Measurements from ENCODE around the gene PTPRO. TPM values are rescaled to one million over a fixed set of nuclear protein-coding genes. Genes with fewer than 3 reads are reported as not detected.

Gene PTPRO
- total RNA-seq, result 0.22 and 0.26 TPM in 2 replicates

DNA sequence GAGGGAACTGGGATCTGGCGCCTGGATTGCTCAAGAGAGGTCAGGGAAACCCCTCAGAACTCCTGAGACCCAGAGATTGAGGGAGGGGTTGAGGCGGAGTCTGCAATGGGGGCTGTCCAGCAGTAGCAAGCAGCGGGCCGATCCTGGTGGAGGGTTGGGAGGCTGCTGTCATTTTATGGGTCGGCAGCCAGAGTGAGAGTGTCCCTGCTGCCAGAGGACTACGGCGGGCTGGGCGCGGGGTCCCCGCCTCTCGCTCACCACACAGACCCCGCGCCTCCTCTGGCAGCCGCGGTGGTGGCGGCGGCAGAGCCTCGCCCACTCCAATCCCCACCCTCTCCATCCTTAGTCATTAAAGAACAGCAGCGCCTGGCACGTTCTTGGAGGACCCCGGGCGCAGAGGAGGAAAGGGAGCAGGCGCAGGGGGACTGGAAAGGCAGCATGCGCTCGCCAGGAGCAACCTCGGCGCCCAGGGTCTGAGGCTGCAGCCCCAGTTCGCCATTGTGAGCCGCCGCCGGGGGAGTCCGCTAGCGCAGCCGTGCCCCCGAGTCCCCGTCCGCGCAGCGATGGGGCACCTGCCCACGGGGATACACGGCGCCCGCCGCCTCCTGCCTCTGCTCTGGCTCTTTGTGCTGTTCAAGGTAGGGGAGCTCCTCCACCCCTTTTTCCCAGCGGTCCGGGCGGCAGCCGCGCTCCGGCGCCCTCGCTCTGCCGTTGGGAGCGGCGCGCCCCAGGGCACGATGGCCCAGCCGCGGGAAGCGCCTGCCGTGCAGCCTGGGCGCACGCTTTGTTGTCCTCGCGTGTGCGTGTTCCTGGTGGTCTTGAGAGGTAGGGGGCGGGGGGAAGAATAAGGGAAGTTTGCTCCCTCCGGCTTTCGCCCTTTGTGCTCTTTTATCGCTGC lies at the start of gene PTPRO:
TSS of gene PTPRO (plus strand) at position 345 of the 898 bp plus-strand sequence.
- H3K4me1 Mint-ChIP-seq (ENCODE audit: low read depth), result no peaks in the 10 kb centered on the region
- DNase-seq (ENCODE audit: low spot score), result no peak
- no peak within 1 kb of the TSS for H3K27ac Mint-ChIP-seq
- H3K27me3 Mint-ChIP-seq (ENCODE audit: insufficient read depth), result peaks cover 25% of the 10 kb centered on the region
- H3K9me3 Mint-ChIP-seq, result no peaks in the 10 kb centered on the region
- no peaks in the 10 kb centered on the region for H3K36me3 Mint-ChIP-seq (ENCODE audit: low read depth)
- intact Hi-C loops (cut with micrococcal nuclease), result no loop called here
- no peak within 1 kb of the TSS for H3K4me3 Mint-ChIP-seq

DNA sequence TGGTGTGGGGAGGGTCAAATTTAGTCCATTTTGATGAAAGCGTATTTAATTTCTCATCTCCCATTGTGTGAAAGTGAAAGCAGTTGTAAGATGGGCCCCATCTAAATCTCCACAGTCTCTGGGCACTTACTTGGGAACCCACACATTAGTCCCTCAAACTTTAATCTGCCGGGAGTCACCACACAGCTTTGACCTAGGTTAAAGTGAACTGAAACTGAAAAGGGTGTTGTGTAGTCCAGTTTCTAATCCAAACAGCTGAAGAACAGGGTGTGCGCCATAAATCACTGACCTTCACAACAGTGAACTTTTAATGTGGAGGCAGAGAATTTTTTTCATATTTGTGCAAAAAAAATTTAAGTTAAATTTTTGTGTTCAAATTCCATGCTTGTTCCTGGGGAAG lies 48.4 kb upstream of the PTPRO start:
- Mint-ChIP-seq H3K27ac (no peak overlapping the region), H3K36me3 (ENCODE audit: low read depth) (no peaks in the 10 kb centered on the region), H3K27me3 (ENCODE audit: insufficient read depth) (peaks cover under 1% of the 10 kb centered on the region), H3K4me1 (ENCODE audit: low read depth) (no peaks in the 10 kb centered on the region), H3K4me3 (no peak overlapping the region), H3K9me3 (no peaks in the 10 kb centered on the region)
- no peak for DNase-seq (ENCODE audit: low spot score)
- intact Hi-C loops (cut with micrococcal nuclease), result no loop called here

- intact Hi-C loops (cut with micrococcal nuclease), result no loop called here
- Mint-ChIP-seq H3K4me1 (ENCODE audit: low read depth) (no peaks in the 10 kb centered on the region), H3K27me3 (ENCODE audit: insufficient read depth) (peaks cover 2% of the 10 kb centered on the region), H3K4me3 (no peak overlapping the region), H3K9me3 (no peaks in the 10 kb centered on the region), H3K36me3 (ENCODE audit: low read depth) (no peaks in the 10 kb centered on the region), H3K27ac (no peak overlapping the region)
- no peak for DNase-seq (ENCODE audit: low spot score)
These were observed 47.7 kb upstream of the PTPRO start for GRCh38 chr12:15274561-15274967.

- H3K36me3 Mint-ChIP-seq (ENCODE audit: low read depth), result no peaks in the 10 kb centered on the region
- intact Hi-C loops (cut with micrococcal nuclease), result loop anchor here (1.0 to 2.0 kb wide), 3 partner anchors 246 to 581 kb away; no protein-coding TSS in a partner anchor
- no peaks in the 10 kb centered on the region for H3K4me1 Mint-ChIP-seq (ENCODE audit: low read depth)
- H3K27ac Mint-ChIP-seq, result no peak overlapping the region
- no peak overlapping the region for H3K4me3 Mint-ChIP-seq
- no peak for DNase-seq (ENCODE audit: low spot score)
- no peaks in the 10 kb centered on the region for H3K9me3 Mint-ChIP-seq
- peaks cover 2% of the 10 kb centered on the region for H3K27me3 Mint-ChIP-seq (ENCODE audit: insufficient read depth)
These were observed 46.1 kb upstream of the PTPRO start for GRCh38 chr12:15276088-15276698.

DNA sequence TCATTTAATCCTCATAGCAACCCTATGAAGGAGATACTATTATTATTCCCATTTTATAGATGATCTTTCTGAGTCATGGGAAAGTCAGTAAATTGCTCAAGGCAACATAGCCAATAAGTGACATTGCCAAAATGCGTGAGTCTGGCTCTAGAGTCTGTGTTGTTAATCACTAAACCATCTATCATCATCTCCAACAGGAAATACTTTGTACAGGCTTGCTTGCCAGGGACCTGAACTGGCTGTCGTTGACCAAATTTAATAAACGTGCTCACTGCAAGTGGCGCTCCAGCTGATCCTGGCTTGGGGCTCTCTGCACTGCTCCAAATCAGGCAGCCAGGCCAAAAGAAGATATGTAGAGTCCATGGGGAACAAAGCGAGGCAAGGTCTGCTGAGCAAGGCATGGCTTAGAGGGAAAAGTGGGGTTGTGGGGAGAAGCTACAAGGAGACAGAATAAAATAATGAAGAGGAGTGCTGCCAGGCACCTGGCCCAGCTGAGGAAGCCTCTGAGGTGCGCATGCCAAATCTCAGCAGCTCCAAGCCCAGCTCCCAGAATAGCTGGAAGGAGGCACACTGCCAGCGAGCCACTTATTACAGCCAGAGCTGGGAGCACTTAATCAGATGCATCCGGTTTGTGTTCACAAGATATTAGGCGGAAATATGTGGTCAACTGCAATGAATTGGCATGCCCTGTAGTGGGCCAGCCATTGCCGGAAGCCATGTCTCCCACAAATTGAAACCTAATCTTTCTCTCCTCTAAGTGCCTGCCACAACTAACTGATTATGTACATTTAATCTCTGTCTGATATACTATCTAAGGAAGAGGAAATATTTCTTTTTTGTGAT lies 43.3 kb upstream of the PTPRO start:
- intact Hi-C loops (cut with micrococcal nuclease), result no loop called here

GRCh38 chr12:15280930-15281329 lies 41.4 kb upstream of the PTPRO start:
- no peaks in the 10 kb centered on the region for H3K4me1 Mint-ChIP-seq (ENCODE audit: low read depth)
- H3K36me3 Mint-ChIP-seq (ENCODE audit: low read depth), result no peaks in the 10 kb centered on the region
- H3K4me3 Mint-ChIP-seq, result no peak overlapping the region
- no peak overlapping the region for H3K27ac Mint-ChIP-seq
- H3K9me3 Mint-ChIP-seq, result no peaks in the 10 kb centered on the region
- peaks cover 2% of the 10 kb centered on the region for H3K27me3 Mint-ChIP-seq (ENCODE audit: insufficient read depth)
- no peak for DNase-seq (ENCODE audit: low spot score)
- intact Hi-C loops (cut with micrococcal nuclease), result no loop called here

More for the DNA sequence above, 43.3 kb upstream of the PTPRO start:
- Mint-ChIP-seq H3K27me3 (ENCODE audit: insufficient read depth) (peaks cover 2% of the 10 kb centered on the region), H3K4me1 (ENCODE audit: low read depth) (no peaks in the 10 kb centered on the region), H3K36me3 (ENCODE audit: low read depth) (no peaks in the 10 kb centered on the region), H3K4me3 (no peak overlapping the region), H3K9me3 (no peaks in the 10 kb centered on the region), H3K27ac (no peak overlapping the region)
- no peak for DNase-seq (ENCODE audit: low spot score)

DNA sequence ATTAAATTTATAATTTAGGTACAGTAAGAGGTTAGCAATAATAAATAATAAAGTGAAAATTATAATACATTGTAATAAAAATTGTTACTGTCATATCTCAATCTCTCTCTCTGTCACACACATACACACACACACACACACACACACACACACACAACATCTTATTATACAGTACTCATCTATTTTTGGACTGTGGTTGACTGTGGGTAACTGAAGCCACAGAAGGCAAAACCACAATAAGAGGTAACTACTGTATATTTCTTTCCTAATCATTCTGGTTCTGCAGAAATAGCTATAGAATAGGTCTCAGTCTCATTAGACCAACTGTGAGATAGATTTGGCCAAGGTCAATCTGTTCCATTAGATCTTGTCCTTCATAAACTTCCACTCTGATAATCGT lies 33.1 kb upstream of the PTPRO start:
- no peaks in the 10 kb centered on the region for H3K9me3 Mint-ChIP-seq

GRCh38 chr12:15293731-15294130 lies 28.6 kb upstream of the PTPRO start:
- Mint-ChIP-seq H3K4me3 (no peak overlapping the region), H3K9me3 (no peaks in the 10 kb centered on the region), H3K27ac (no peak overlapping the region), H3K4me1 (ENCODE audit: low read depth) (no peaks in the 10 kb centered on the region), H3K27me3 (ENCODE audit: insufficient read depth) (peaks cover 10% of the 10 kb centered on the region), H3K36me3 (ENCODE audit: low read depth) (no peaks in the 10 kb centered on the region)
- DNase-seq (ENCODE audit: low spot score), result no peak
- intact Hi-C loops (cut with micrococcal nuclease), result no loop called here

More for the DNA sequence above, 33.1 kb upstream of the PTPRO start:
- Mint-ChIP-seq H3K27ac (no peak overlapping the region), H3K4me3 (no peak overlapping the region), H3K4me1 (ENCODE audit: low read depth) (no peaks in the 10 kb centered on the region), H3K27me3 (ENCODE audit: insufficient read depth) (peaks cover 9% of the 10 kb centered on the region), H3K36me3 (ENCODE audit: low read depth) (no peaks in the 10 kb centered on the region)
- DNase-seq (ENCODE audit: low spot score), result no peak
- intact Hi-C loops (cut with micrococcal nuclease), result no loop called here

DNA sequence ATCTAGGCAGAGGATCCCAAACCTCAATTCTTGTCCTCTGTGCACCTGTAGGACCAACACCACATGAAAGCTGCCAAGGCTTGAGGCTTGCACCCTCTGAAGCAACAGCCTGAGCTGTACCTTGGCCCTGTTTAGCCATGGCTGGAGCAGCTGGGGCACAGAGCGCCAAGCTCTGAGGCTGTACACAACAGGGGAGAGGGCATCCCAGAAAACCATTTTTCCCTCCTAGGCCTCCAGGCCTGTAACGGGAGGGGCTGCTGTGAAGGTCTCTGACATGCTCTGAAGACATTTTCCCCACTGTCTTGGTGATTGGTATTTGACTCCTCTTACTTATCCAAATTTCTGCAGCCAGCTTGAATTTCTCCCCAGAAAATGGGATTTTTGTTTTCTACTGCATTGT lies 22.4 kb upstream of the PTPRO start:
- intact Hi-C loops (cut with micrococcal nuclease), result no loop called here
- Mint-ChIP-seq H3K36me3 (ENCODE audit: low read depth) (no peaks in the 10 kb centered on the region), H3K4me3 (no peak overlapping the region)

DNA sequence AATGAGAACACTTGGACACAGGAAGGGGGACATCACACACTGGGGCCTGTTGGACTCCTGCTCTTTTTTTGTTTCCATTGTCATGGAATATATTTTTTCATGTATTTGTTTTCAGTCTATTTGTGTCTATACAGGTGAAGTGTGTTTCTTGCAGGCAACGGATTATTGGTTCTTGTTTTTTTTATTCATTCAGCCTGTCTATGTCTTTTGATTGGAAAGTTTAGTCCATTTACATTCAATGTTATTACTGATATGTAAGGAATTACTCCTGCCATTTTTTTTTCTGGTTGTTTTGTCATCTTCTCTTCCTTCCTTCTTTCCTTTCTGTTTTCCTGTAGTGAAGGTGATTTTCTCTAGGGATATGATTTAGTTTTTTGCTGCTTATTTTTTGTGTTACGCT lies 18.0 kb upstream of the PTPRO start:
- intact Hi-C loops (cut with micrococcal nuclease), result no loop called here
- Mint-ChIP-seq H3K4me3 (no peak overlapping the region), H3K9me3 (peaks cover 6% of the 10 kb centered on the region), H3K36me3 (ENCODE audit: low read depth) (no peaks in the 10 kb centered on the region), H3K27me3 (ENCODE audit: insufficient read depth) (peaks cover 2% of the 10 kb centered on the region), H3K27ac (no peak overlapping the region), H3K4me1 (ENCODE audit: low read depth) (no peaks in the 10 kb centered on the region)
- DNase-seq (ENCODE audit: low spot score), result no peak

More for the DNA sequence above, 22.4 kb upstream of the PTPRO start:
- H3K9me3 Mint-ChIP-seq, result peaks cover 6% of the 10 kb centered on the region
- no peak overlapping the region for H3K27ac Mint-ChIP-seq
- no peaks in the 10 kb centered on the region for H3K4me1 Mint-ChIP-seq (ENCODE audit: low read depth)
- peaks cover 6% of the 10 kb centered on the region for H3K27me3 Mint-ChIP-seq (ENCODE audit: insufficient read depth)
- DNase-seq (ENCODE audit: low spot score), result no peak

GRCh38 chr12:15306605-15307004 lies 15.7 kb upstream of the PTPRO start:
- Mint-ChIP-seq H3K4me1 (ENCODE audit: low read depth) (no peaks in the 10 kb centered on the region), H3K36me3 (ENCODE audit: low read depth) (no peaks in the 10 kb centered on the region), H3K9me3 (no peaks in the 10 kb centered on the region), H3K4me3 (no peak overlapping the region), H3K27ac (no peak overlapping the region), H3K27me3 (ENCODE audit: insufficient read depth) (peaks cover 7% of the 10 kb centered on the region)
- DNase-seq (ENCODE audit: low spot score), result no peak
- intact Hi-C loops (cut with micrococcal nuclease), result no loop called here

DNA sequence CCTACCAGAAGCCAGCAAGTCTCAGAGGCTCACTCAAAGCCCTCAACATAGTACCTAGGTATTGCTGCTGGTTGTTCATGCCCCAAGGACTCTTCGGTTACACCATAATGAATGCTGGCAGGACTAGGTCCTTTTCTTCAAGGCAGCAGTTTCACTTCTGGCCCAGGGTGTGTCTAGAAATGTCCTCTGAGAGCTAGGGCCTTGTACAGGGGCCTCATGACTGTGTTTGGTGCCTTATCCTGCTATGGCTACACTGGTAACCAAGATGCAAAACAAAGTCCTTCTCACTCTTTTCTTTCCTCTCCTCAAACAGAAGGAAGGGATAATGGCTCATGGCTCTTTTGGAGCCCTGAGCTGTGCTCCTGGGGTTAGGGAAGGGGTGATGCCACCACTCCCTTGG lies 15.2 kb upstream of the PTPRO start:
- intact Hi-C loops (cut with micrococcal nuclease), result no loop called here

GRCh38 chr12:15318841-15319240 lies 3.5 kb upstream of the PTPRO start:
- H3K27me3 Mint-ChIP-seq (ENCODE audit: insufficient read depth), result peaks cover 15% of the 10 kb centered on the region
- H3K4me3 Mint-ChIP-seq, result no peak overlapping the region
- intact Hi-C loops (cut with micrococcal nuclease), result no loop called here
- H3K36me3 Mint-ChIP-seq (ENCODE audit: low read depth), result no peaks in the 10 kb centered on the region
- no peak overlapping the region for H3K27ac Mint-ChIP-seq
- no peaks in the 10 kb centered on the region for H3K4me1 Mint-ChIP-seq (ENCODE audit: low read depth)
- H3K9me3 Mint-ChIP-seq, result no peaks in the 10 kb centered on the region
- DNase-seq (ENCODE audit: low spot score), result no peak

More for the DNA sequence above, 15.2 kb upstream of the PTPRO start:
- no peak for DNase-seq (ENCODE audit: low spot score)
- no peak overlapping the region for H3K4me3 Mint-ChIP-seq
- H3K27me3 Mint-ChIP-seq (ENCODE audit: insufficient read depth), result peaks cover 7% of the 10 kb centered on the region
- H3K4me1 Mint-ChIP-seq (ENCODE audit: low read depth), result no peaks in the 10 kb centered on the region
- H3K27ac Mint-ChIP-seq, result no peak overlapping the region
- no peaks in the 10 kb centered on the region for H3K36me3 Mint-ChIP-seq (ENCODE audit: low read depth)
- no peaks in the 10 kb centered on the region for H3K9me3 Mint-ChIP-seq
